Choroid plexus epithelial cell (primary cell): Measurements from ENCODE around the gene PACSIN3.

Experiments
- DNase-seq: peaks from one replicate; pipeline ENCODE4 v3.0.0-alpha.2; 2010; ENCODE audit warnings: low read depth
- H3K4me3 ChIP-seq: 2 replicates; pipeline ENCODE4 v1.5.1; 2011; ENCODE audit warnings: low read depth, mild to moderate bottlenecking, control low read depth, low read length, moderate library complexity
- CTCF ChIP-seq: conservative IDR thresholded peaks from 2 replicates; pipeline ENCODE4 v1.5.1; 2011; ENCODE audit warnings: low read depth, mild to moderate bottlenecking, control low read depth, inconsistent platforms, low read length, moderate library complexity

Gene PACSIN3

GRCh38 chr11:47225552-47226400 lies 39.5 kb upstream of the PACSIN3 start:
- no peak for TF ChIP-seq CTCF
- DNase-seq, result peak; percentile 61
- no peak overlapping the region for H3K4me3 ChIP-seq

GRCh38 chr11:47222696-47223095 lies 36.5 kb upstream of the PACSIN3 start:
- no peak for TF ChIP-seq CTCF

GRCh38 chr11:47220401-47220821 lies 34.2 kb upstream of the PACSIN3 start:
- DNase-seq, result peak; percentile 74
- no peak overlapping the region for H3K4me3 ChIP-seq
- TF ChIP-seq CTCF, result no peak

More at GRCh38 chr11:47222696-47223095, 36.5 kb upstream of the PACSIN3 start:
- no peak for DNase-seq
- H3K4me3 ChIP-seq, result no peak overlapping the region

- DNase-seq, result peak; percentile 64
- H3K4me3 ChIP-seq, result peak overlapping the region; percentile 62
- peak; percentile 7 for TF ChIP-seq CTCF
Observed at GRCh38 chr11:47216121-47216798, 30.0 kb upstream of the PACSIN3 start.

GRCh38 chr11:47215366-47215910 lies 29.2 kb upstream of the PACSIN3 start:
- DNase-seq, result no peak
- TF ChIP-seq CTCF, result no peak
- H3K4me3 ChIP-seq, result peak overlapping the region; percentile 62

- no peak for TF ChIP-seq CTCF
- DNase-seq, result peak; percentile 82
- peak overlapping the region; percentile 62 for H3K4me3 ChIP-seq
Observed at GRCh38 chr11:47213950-47214565, 27.8 kb upstream of the PACSIN3 start.
